Stomach smooth muscle (tissue), 2 donors: ENCODE results near the gene THRB.
A peak's percentile ranks its signal among the peaks of the same experiment; 100 is the strongest.

Experiments used
- H3K27ac ChIP-seq: one replicate; pipeline ENCODE4 v1.7.0; 2013; ENCODE audit warnings: mild to moderate bottlenecking, low read length, inconsistent platforms
- H3K27me3 ChIP-seq, 2 donors: one replicate each; pipeline ENCODE4 v1.7.0; 2013; ENCODE audit warnings: low read length in 2 of 2; ENCODE audit not compliant: insufficient read depth in 2 of 2, control insufficient read depth in 1 of 2
- H3K36me3 ChIP-seq, 2 donors: one replicate each; pipeline ENCODE4 v1.7.0; 2013; ENCODE audit warnings: low read length in 2 of 2; ENCODE audit not compliant: control insufficient read depth in 2 of 2, insufficient read depth in 2 of 2
- H3K4me1 ChIP-seq: one replicate; pipeline ENCODE4 v1.7.0; 2013; ENCODE audit warnings: low read length; ENCODE audit not compliant: control insufficient read depth, insufficient read depth
- H3K4me3 ChIP-seq, 2 donors: one replicate each; pipeline ENCODE4 v1.7.0; 2013; ENCODE audit warnings: low read length in 2 of 2
- H3K9ac ChIP-seq, 2 donors: one replicate each; pipeline ENCODE4 v1.7.0; 2013; ENCODE audit warnings: low read length in 2 of 2, mild to moderate bottlenecking in 1 of 2
- H3K9me3 ChIP-seq, 2 donors: one replicate each; pipeline ENCODE4 v1.7.0; 2013; ENCODE audit warnings: low read length in 2 of 2; ENCODE audit not compliant: control insufficient read depth in 2 of 2
- donor health status: healthy.
- donor health status: Pancreatic carcinoma.

The THRB gene

GRCh38 chr3:24161841-24162240 is 332.8 kb downstream of the THRB start:
- Histone ChIP-seq H3K4me1 (no peaks in the 10 kb centered on the region), H3K27ac (no peak overlapping the region), H3K4me3 (peak overlapping the region in 1 of 2 donors; percentile 35), H3K27me3 (no peaks in the 10 kb centered on the region), H3K36me3 (no peaks in the 10 kb centered on the region), H3K9ac (no peak overlapping the region), H3K9me3 (no peaks in the 10 kb centered on the region)

GRCh38 chr3:24160424-24161095 is 334.1 kb downstream of the THRB start:
- no peaks in the 10 kb centered on the region for H3K9me3 ChIP-seq
- H3K27ac ChIP-seq = no peak overlapping the region
- H3K4me1 ChIP-seq = no peaks in the 10 kb centered on the region
- no peaks in the 10 kb centered on the region for H3K27me3 ChIP-seq
- no peak overlapping the region for H3K4me3 ChIP-seq
- no peaks in the 10 kb centered on the region for H3K36me3 ChIP-seq
- H3K9ac ChIP-seq = no peak overlapping the region

GRCh38 chr3:24158761-24159454 is 335.7 kb downstream of the THRB start:
- H3K27ac ChIP-seq = no peak overlapping the region
- H3K27me3 ChIP-seq = no peaks in the 10 kb centered on the region
- H3K9me3 ChIP-seq = no peaks in the 10 kb centered on the region
- no peaks in the 10 kb centered on the region for H3K4me1 ChIP-seq
- H3K9ac ChIP-seq = no peak overlapping the region
- no peaks in the 10 kb centered on the region for H3K36me3 ChIP-seq
- H3K4me3 ChIP-seq = no peak overlapping the region

GRCh38 chr3:24157106-24157505 is 337.5 kb downstream of the THRB start:
- Histone ChIP-seq H3K4me1 (no peaks in the 10 kb centered on the region), H3K36me3 (no peaks in the 10 kb centered on the region), H3K9ac (no peak overlapping the region), H3K4me3 (no peak overlapping the region), H3K9me3 (no peaks in the 10 kb centered on the region), H3K27me3 (no peaks in the 10 kb centered on the region), H3K27ac (no peak overlapping the region)

- Histone ChIP-seq H3K4me3 (no peak overlapping the region), H3K4me1 (no peaks in the 10 kb centered on the region), H3K9ac (no peak overlapping the region), H3K27ac (no peak overlapping the region), H3K27me3 (no peaks in the 10 kb centered on the region), H3K36me3 (no peaks in the 10 kb centered on the region), H3K9me3 (no peaks in the 10 kb centered on the region)
Observed at GRCh38 chr3:24156466-24156865, 338.2 kb downstream of the THRB start.

GRCh38 chr3:24155276-24155675 is 339.4 kb downstream of the THRB start:
- Histone ChIP-seq H3K27ac (no peak overlapping the region), H3K4me3 (no peak overlapping the region), H3K9ac (no peak overlapping the region), H3K36me3 (no peaks in the 10 kb centered on the region), H3K9me3 (no peaks in the 10 kb centered on the region), H3K4me1 (no peaks in the 10 kb centered on the region), H3K27me3 (no peaks in the 10 kb centered on the region)

- no peaks in the 10 kb centered on the region for H3K36me3 ChIP-seq
- no peak overlapping the region for H3K27ac ChIP-seq
- no peak overlapping the region for H3K9ac ChIP-seq
- H3K4me3 ChIP-seq = no peak overlapping the region
- H3K27me3 ChIP-seq = no peaks in the 10 kb centered on the region
- no peaks in the 10 kb centered on the region for H3K9me3 ChIP-seq
- no peaks in the 10 kb centered on the region for H3K4me1 ChIP-seq
Observed at GRCh38 chr3:24154781-24155180, 339.9 kb downstream of the THRB start.

GRCh38 chr3:24154013-24154695 is 340.5 kb downstream of the THRB start:
- Histone ChIP-seq H3K4me1 (no peaks in the 10 kb centered on the region), H3K27me3 (no peaks in the 10 kb centered on the region), H3K27ac (no peak overlapping the region), H3K36me3 (no peaks in the 10 kb centered on the region), H3K9ac (no peak overlapping the region), H3K4me3 (no peak overlapping the region), H3K9me3 (no peaks in the 10 kb centered on the region)

GRCh38 chr3:24151594-24151993 is 343.1 kb downstream of the THRB start:
- Histone ChIP-seq H3K9ac (no peak overlapping the region), H3K36me3 (no peaks in the 10 kb centered on the region), H3K27ac (no peak overlapping the region), H3K27me3 (no peaks in the 10 kb centered on the region), H3K4me1 (no peaks in the 10 kb centered on the region), H3K4me3 (no peak overlapping the region), H3K9me3 (no peaks in the 10 kb centered on the region)

GRCh38 chr3:24149032-24149431 is 345.6 kb downstream of the THRB start:
- Histone ChIP-seq H3K4me1 (peaks cover 4% of the 10 kb centered on the region), H3K36me3 (no peaks in the 10 kb centered on the region), H3K27me3 (no peaks in the 10 kb centered on the region), H3K9me3 (no peaks in the 10 kb centered on the region), H3K9ac (no peak overlapping the region), H3K27ac (no peak overlapping the region), H3K4me3 (no peak overlapping the region)
